Stimulated activated CD4-positive, alpha-beta T cell treated with anti-CD3 and anti-CD28 coated beads, TNF-alpha, amount 100 ng/mL, for 48 hours (primary cell): ENCODE results near the gene LRP1.
A peak's percentile ranks its signal among the peaks of the same experiment; 100 is the strongest.

ENCODE experiments used
- DNase-seq, 3 donors: peaks; one replicate each; pipeline ENCODE4 v3.0.0-alpha.2; 2020; ENCODE audit warnings: low read depth in 3 of 3

The LRP1 gene

DNA sequence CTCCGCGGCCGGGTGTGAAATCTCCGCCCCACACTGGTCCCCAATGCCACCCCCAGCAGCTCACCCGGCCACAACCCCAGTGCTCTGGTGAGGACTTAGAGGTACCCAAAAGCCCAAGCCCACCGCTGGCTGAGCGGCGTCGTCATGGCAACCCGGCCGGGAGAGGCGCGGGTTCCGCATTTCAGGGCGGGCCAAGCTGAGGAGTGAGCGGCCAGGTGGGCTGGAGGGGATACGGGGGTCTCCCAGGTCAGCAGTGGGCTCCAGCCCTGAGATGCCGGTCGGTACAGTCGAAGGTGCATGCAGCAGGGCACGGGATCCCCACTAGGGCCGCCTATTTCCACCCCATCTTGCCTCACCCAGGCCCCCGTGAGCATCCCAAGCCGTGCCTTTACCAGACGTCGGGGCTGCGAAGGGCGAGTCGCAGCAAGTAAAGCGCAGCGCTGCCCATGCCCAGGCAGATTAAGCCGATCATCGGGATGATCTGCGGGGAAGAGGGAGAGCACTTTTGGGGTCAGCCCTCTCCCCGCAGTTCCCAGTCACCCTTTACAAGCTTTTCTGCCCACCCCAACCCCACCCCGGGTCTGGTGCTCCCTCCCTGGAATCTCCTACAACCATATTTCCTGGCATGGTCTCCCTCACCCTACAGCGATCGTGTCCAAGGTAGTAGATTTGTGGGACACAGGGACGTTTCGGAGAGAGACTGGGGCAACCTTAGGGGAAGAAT lies 108.1 kb downstream of the LRP1 start:
- no peak for DNase-seq

DNA sequence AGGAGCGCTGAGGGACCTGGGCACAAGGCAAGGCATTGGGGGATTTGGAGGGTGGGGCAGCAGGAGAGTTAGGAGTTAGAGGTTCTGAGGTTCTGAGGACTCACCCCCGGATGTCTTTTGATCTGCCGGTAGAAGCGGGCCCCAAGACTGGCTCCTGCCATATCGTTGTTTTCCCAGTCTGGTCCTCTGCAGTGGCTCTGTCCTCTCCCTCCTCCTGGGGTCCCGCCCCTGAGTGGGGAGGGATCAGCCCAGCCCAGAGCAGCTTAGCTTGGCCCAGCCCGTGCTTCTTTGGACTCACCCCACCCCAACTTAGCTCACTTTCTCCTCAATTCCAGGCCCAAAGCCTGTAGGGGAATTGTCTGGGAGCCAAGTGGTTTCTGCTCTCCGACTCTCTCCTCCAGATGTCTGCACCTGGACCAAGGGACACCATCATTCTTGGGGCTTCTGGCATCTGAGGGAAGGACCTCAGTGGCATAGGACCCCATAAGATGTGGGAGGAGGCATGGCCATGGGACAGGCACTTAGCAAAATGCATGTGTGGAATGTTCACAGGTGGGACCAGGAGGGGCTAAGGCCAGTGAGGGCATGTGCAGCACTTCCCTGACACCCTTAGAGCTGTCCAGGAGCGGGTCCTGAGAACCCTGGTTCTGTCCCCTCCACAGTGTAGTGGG lies 108.8 kb downstream of the LRP1 start:
- DNase-seq: no peak

DNA sequence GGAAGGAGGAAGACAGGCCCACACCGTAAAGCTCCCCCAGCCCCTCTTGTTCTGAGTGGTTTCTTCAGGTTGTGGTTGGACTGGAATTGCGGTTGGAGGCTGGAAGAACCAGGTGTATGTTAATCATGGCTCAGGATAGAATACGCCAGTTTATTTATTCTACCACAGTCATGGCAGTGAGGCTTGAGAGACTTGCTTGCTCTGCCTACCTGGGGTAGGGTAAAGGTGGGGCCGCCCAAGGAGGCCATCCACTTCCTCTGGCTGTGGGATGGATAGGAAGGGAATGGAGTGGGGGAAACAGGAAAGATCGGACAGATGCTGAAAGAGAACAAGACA lies 109.3 kb downstream of the LRP1 start:
- DNase-seq: no peak

DNA sequence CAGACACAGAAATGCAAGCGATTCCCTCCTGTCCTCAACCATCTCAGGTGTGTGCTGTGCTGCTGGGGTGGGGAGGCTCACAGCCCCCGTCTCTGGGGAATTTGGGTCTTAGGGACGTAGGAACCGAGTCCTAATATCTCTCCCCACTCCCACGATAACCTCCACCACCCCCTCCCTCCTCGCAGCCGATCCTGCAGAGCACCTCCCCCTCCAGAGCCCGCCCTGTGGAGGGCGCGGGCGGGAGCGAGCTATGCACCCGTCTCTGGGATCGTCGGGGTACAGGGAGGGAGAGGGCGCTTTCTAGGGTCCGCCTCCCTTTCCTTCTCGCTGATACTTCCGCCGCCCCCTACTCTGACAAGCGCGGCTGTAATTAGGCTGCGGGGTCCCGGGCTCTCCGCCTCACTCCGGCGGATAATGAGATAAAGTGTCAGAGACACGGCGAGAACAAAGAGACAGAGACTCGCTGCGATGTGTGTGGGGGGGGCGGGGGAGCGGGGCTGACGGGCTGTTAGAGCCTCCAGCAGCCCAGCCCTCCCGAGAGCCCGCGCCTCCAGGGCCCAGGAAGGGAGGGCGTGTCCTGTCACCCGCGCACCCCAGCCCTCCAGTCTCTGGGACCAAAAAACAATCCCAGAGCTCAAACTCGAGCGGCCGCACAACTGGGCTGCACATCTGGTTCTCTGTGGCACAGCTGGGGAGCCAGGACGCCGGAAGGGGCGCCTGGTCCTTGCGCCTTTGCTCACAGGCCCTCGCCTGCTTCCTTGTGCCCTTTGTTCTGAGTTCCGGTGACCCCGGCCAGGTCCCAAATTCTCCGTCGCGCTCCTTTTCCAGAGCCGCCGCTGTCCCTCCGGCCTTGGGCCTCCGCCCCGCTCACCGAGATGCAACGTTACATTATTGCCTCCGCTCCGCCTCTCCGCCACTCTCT lies 109.9 kb downstream of the LRP1 start:
- no peak for DNase-seq

DNA sequence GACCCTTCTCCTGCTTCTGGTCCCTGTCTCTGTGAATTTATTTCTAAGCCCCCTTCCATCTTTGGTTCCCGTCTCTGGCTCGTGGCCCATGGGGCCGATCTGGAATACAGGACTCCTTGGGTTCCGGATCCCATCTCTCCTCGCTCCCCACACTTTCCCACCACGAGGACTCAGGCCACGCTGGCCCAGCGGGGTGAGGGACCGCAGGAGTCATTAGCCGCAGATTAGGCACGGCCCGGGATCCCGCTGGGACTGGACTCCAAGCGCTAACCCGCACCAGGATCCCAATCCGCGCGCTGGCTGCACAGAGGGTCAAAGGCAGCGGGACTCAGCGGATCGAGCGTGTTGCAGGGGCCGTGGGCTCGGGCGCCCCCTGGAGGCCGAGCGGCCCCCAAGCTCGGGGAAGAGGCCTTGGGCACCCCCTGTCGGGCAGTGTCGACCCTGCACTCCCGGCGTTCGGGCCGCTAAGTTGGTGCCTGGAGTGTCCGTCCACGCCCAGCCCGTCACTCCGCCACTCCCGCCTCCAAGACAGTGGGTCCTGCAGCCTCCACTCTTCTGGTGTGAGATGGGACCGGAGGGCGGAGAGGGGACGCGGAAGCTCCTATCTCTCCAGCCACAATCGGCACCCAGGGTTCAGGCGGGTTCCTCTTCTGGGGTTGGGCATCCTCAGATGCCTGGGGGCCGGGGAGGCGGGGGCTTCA lies 110.7 kb downstream of the LRP1 start:
- peak; percentile 79 to 88 (median 82) for DNase-seq

DNA sequence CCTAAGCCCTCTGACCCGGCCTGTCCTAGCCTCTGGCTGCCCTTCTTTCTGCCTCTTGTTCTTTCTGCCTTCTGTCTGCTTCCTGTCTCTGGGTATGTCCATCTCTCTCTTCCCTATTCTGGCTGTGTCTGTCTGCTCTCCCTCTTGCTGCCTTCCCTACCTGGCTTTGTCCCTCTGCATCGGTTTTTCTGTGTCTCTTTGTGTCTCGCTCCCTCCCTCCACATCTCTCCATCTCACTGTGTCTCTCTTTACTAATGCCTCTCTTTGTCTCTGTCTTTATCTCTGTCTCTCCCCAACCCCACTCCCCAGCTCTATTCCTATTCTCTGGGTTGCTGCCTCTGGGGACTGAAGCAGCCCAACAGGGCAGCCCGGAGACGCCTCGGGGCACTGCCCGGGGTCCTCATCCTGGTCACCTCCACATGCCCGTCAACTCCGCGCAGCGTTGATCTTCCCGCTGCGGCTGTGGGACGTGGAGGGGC lies 111.3 kb downstream of the LRP1 start:
- DNase-seq: no peak

DNA sequence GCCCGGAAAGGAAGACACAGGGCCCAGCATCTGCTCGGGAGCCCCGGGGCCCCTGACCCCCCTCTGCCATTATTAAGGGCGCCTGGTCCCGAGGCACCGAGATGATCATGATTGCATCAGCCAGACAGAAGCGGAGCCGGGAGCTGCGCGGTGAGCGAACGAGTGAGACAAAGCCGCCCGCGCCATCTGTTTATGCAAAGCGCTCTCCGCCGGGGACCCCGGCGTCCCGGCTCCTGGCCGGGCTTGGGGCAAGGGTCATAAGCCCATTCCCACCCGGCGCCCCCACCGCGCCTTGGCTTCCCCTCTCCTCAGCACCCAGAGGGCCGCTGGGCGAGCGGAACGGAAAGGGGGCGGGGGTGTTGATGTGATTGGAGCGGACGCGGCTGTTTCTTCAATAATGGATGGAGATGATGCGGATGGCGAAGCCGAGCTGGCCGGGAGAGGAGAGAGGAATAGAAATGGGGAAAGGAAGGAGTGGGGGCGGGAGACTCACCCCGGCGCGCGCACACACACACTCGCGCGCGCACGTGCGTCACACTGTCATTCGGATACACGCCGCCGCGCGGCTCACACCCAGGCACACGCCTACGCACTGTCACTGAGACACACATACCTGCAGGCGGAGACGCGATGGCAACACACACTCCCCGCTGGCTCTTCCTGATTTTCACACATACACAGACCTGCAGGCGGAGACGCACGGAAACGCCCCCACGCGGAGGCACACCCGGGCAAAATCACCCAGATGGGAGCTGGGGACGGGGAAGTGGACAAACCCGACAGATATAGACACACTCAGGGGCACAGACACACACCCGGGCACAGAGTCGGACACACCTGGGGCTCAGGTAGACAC lies 112.0 kb downstream of the LRP1 start:
- DNase-seq: peak in 2 of 3 donors; percentile 59 to 71

DNA sequence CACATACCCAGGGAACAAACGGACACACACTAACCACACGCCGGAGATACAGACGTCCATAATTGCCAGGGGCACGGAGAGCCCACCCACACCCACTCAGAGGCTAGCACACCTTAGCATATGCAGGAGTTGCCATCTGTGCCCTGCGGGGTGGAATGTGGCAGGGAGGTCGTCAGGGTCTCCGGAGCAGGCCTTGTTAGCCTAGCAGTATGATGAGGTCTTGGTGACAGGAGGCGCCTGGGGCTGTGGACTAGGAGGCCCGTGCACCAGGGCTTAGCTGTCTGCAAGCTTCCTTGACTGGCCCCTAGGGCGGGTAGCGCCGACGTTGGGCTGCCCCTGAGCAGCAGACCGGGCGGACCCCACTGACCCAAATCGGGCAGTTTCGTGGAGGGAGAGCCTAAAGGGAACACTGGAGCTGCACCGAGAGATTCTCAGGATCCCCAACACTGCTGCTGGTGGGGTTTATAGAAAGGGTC lies 112.7 kb downstream of the LRP1 start:
- no peak for DNase-seq

DNA sequence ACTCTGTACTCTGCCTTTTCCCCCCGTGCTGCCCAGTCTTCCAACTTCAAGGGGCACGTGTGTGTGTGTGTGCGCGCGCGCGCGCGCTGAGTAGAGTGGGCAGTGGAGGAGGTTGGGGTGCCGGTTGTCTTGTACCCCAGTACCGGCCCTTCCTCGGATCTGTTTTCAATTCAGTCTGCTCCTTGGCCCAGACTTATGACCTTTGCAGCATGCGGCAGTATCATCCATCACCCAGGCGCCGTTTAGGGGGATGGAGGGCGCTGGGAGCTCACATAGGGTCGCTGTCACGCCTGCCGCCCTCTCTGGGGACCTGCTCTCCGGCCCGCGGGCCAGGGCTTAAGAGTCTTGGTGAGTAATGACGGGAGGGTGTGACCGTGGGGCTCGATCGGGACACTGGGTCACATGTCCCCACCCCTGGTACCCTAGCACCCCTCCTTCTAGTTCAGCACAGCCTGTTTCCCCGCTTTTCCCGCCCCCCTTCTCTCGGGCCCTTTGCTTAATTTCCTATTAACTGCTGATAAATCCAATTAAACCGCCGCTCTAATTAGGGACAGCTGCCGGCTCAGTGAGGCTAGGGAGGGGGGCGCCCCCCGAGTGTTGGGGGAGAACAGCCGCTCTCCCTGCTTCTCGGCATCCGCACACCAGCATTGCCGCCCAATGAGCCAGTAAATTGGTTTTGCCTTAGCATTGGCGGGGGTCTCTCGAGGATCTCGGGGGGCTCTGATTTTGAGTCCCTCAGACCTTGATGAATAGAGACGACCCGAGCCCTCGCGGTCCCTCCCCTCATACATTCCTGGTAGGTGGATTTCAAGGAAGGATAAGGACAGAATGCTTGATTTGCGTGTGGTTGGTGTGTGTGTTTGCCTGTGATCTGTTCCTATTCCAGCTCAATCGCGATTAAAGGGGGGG lies 113.4 kb downstream of the LRP1 start:
- DNase-seq: no peak

DNA sequence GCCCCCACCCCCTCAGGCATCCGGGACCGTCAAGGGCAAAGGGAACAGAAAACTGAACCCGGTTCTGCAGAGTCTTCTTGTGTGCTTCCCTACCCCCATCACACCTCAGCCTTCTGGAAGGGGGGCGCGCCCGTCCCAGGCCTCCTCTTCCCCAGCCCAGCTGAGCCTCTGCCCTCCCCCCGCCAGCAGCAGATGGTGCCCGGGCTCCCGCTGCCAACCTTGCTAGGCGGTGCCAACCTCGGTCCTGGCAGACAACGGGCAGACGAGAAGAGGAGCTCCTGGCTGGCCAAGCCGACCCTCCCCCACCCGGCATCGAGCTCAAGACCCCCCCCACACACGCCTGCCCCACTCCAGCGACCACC lies 114.0 kb downstream of the LRP1 start:
- DNase-seq: no peak

DNA sequence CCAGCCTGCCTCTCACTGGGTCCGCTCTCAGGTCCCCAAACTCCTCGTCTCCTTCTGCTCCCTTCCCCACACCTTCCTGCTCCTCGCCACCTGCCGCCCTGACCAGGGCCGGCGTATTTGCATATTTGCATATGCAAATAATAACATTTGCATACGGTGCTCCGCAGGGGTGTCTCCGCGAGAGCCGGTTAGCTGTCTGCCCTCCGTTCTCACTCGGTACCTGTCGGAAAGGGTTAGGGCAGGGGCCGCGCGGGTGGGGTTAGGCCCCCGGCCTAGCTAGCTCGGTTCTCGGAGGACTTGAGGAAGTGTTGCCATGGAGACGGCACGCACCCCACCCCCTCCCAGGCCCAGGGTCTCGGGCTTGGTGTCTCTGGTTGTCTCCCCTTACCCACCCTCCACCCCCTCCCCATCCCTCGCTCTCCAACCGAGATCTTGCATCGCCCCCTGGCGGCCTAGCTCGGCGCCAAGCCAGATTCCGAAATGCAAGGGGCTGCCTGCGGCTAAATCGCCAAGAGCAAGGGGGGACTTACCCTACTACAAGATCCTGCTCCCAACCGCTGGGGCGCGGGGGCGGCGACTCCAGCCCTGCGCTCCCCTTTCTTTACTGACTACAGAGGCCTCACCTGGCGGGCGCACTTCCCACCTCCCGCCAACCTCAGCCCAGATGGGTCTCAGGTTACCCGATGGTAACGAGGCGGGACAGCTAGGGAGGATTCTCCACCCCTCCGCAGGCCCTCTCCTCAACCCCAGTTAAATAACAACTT lies 114.6 kb downstream of the LRP1 start:
- DNase-seq: peak in 1 of 3 donors; percentile 69

DNA sequence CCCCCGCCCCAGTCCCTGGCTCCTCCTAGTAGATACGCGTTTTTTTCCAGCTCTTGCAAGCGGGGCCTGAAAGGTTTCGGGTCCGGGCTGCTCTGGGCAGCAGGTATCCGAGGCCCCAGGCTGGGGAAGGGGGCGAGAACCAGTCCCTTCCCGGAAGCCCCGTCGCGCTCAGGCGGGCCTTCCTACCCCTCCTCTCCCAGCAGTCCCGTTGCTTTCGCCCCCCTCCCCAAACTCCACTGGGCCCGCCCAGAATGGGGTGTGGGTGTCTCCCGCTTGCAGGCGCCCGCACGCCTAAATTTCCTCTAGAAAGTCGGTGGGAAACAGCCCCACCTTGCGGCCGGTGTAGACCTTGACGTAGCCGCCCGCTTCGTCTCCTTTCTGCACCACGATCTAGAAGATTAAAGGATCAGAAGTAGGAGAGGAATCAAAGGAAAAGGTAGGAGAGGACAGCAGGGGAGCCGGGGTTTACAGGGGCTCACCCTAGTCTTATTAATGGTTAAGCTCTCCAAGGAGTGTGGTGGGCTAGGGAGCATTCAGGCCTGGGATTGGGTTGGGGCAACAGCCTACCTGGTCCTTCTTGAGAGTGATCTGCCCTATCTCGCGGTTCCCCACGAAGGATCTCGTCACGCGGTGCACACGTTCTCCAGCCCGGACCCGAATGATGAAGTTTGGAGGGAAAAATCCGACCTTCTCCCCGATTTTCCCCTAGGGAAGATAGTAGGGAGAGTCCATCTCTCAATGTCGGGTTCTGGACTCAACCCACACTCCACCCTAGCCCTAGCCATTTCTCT lies 115.4 kb downstream of the LRP1 start:
- DNase-seq: peak; percentile 65 to 87 (median 69)

DNA sequence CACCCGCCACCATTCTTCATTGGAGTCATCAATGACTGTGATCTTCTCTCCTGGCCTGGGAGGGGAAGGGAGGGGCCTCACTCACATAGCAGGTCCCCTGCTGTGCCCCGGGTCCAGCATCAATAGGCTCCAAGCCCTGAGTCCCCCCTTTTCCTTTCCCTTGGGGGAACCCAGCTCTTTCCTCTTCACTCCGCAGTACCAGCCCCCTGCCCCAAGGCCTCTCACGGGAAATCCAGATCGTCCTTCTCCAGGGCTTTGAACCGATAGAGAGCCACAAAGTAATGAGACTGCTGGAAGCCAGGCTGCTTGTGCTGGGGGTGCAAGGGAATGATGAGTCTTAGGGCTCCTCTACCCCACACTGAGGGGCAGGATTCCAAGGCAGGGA lies 116.0 kb downstream of the LRP1 start:
- DNase-seq: no peak

DNA sequence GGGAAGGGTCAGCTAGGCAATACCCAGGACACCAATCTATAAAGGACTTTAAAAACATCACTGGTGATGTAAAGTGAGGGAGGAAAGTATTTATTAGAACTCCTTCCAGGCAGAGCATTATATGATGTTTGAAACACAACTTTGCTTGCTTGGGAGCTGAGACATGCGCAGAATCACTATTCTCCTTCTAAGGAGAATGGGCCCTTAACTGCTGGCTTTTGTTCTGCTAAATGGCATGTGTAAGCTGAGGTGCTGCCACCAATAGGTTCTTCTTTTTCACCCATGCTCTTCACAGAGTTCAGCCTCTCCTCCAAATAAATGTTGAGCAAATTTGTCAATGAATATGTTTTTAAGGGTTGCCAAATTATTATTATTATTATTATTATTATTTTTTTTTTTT lies 118.8 kb downstream of the LRP1 start:
- no peak for DNase-seq

DNA sequence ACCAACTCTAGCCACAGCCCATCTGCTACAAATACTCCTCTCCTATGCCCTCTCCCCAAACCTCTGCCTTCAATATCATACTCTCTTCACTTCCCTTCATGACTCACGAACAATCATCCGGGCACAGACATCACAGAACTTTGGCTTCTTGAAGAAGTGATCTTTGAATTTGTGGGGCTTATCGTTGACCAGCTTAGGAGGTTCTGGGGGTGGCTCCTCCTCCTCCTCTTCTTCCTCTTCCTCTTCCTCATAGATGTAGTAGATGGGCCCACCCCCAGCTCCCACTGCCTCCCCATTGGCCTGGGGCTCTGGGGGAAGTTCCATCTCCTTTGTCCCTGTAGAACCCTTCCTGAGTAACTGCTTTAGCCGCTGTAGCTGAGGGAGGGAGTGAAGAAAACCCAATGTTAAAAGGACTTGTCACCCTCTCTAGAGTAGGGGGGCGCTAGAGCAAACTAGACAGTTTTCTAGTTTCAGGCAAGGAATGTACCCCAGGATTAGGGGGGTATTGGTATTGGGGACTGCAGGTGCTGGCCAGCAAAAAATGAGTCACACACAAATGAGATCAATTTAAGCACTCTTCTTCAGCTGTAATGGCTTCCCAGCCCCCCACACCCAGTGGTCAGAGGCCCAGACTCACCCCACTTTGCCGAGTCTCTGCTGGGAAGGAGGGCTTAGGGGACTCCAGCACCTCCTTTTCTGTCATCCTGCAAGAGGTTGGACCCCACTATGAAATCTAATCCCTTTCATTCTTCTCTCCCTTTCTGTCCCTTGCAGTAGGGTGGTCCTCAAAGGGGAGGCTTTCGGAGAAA lies 120.9 kb downstream of the LRP1 start:
- DNase-seq: no peak

DNA sequence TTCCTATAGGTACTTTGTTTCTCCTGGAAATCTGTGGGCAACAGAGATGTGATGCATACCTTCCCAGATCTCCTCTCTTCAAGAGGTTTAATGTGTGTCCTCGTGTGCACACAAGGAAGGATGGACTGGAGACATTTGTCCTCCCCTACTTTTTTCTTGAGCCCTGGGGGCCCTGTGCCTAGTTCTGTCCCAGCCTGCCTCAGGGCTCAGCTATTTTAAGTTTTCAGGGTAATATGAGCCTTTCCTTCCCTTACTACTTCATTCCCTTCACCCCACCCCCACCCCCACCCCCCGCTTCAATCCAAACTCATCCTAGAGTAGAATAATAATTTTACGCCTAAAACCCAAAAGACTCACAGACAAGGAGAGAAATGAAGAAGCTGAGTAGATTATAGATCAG lies 122.3 kb downstream of the LRP1 start:
- no peak for DNase-seq

DNA sequence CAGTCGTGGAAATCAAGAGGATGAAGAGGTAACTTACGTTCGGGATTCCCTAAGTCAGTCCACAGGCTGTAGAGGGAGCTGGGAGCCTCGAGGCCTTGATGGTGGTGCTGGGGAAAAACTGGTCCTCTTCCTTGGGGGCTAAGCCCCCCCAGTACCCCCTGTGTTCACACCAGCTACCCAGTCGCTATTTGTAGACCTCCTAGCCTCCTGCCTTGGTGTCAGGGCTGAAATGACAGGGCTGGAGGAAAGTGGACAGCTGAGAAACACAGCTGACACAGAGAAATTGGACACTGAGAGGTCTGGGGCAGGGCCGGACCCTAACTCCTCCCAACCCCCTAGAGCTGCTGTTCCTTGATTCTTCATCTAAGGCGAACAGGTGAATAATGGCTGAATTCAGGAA lies 122.7 kb downstream of the LRP1 start, which contains the start of gene STAC3:
Gene STAC3 (minus strand): TSS at position 232 of the 400 bp plus-strand sequence. CDS start 1,551 bp downstream, outside the sequence.
- DNase-seq: no peak
